Activated CD4-positive, alpha-beta T cell treated with anti-CD3 and anti-CD28 coated beads, Interleukin-2, amount 50 U/mL, for 4 hours (primary cell): ENCODE measurements around the gene PLD6.

Experiments
- DNase-seq, 2 experiments: peaks; one replicate each; pipeline ENCODE4 v3.0.0-alpha.2; 2020

PLD6 gene

GRCh38 chr17:17226451-17227265 lies 20.5 kb upstream of the PLD6 start:
- no peak for DNase-seq

- no peak for DNase-seq
Measured at GRCh38 chr17:17225901-17226300, 19.8 kb upstream of the PLD6 start.

GRCh38 chr17:17224137-17224536 lies 18.0 kb upstream of the PLD6 start:
- DNase-seq, result no peak

- no peak for DNase-seq
Measured at GRCh38 chr17:17223736-17224135, 17.6 kb upstream of the PLD6 start.

- no peak for DNase-seq
Measured at GRCh38 chr17:17221329-17221728, 15.2 kb upstream of the PLD6 start.

- DNase-seq, result no peak
Measured at GRCh38 chr17:17220529-17220928, 14.4 kb upstream of the PLD6 start.

GRCh38 chr17:17217995-17218394 lies 11.9 kb upstream of the PLD6 start:
- DNase-seq, result no peak

GRCh38 chr17:17216776-17217175 lies 10.6 kb upstream of the PLD6 start:
- no peak for DNase-seq

- DNase-seq, result no peak
Measured at GRCh38 chr17:17216236-17216635, 10.1 kb upstream of the PLD6 start.

GRCh38 chr17:17215575-17215974 lies 9.4 kb upstream of the PLD6 start:
- no peak for DNase-seq

- no peak for DNase-seq
Measured at GRCh38 chr17:17214646-17215436, 8.7 kb upstream of the PLD6 start.

GRCh38 chr17:17213775-17214174 lies 7.6 kb upstream of the PLD6 start:
- DNase-seq, result no peak

- no peak for DNase-seq
Measured at GRCh38 chr17:17207998-17208397, 1.9 kb upstream of the PLD6 start.

GRCh38 chr17:17206913-17207335 lies 791 bp upstream of the PLD6 start:
- DNase-seq, result no peak

- DNase-seq, result peak; percentile 61 to 64
Measured at GRCh38 chr17:17205368-17206123, 587 bp downstream of the PLD6 start.

- DNase-seq, result no peak
Measured at GRCh38 chr17:17204635-17205231, 1.4 kb downstream of the PLD6 start.

GRCh38 chr17:17204041-17204591 lies 2.0 kb downstream of the PLD6 start:
- DNase-seq, result no peak

- DNase-seq, result no peak
Measured at GRCh38 chr17:17203173-17203730, 2.9 kb downstream of the PLD6 start.

GRCh38 chr17:17201907-17202306 lies 4.2 kb downstream of the PLD6 start:
- no peak for DNase-seq

- DNase-seq, result no peak
Measured at GRCh38 chr17:17201271-17201670, 4.9 kb downstream of the PLD6 start.

GRCh38 chr17:17200831-17201230 lies 5.3 kb downstream of the PLD6 start:
- DNase-seq, result no peak

GRCh38 chr17:17200311-17200710 lies 5.8 kb downstream of the PLD6 start:
- DNase-seq, result no peak
